ENCODE results near the gene RHOU.
"Not testable (repeated sequence)": the region's sequence is repeated elsewhere in the genome, so short reads cannot be mapped to it uniquely, and the experiment has no call there.

RHOU gene

GRCh38 chr1:228755800-228756199 lies 20.5 kb downstream of the RHOU start:
- in situ Hi-C loops (cut with HindIII; ENCODE audit: low sequenced_read_pairs): no loop called here

- in situ Hi-C loops (cut with HindIII; ENCODE audit: low sequenced_read_pairs): no loop called here
Measured at GRCh38 chr1:228756457-228756856, 21.2 kb downstream of the RHOU start.

GRCh38 chr1:228758447-228758846 lies 23.2 kb downstream of the RHOU start:
- in situ Hi-C loops (cut with HindIII; ENCODE audit: low sequenced_read_pairs): no loop called here

- in situ Hi-C loops (cut with HindIII; ENCODE audit: low sequenced_read_pairs): no loop called here
Measured at GRCh38 chr1:228760979-228761378, 25.7 kb downstream of the RHOU start.

GRCh38 chr1:228763561-228763960 lies 28.3 kb downstream of the RHOU start:
- in situ Hi-C loops (cut with HindIII; ENCODE audit: low sequenced_read_pairs): no loop called here

GRCh38 chr1:228765168-228765946 lies 30.1 kb downstream of the RHOU start:
- in situ Hi-C loops (cut with HindIII; ENCODE audit: low sequenced_read_pairs): no loop called here

GRCh38 chr1:228766788-228767187 lies 31.5 kb downstream of the RHOU start:
- in situ Hi-C loops (cut with HindIII; ENCODE audit: low sequenced_read_pairs): no loop called here

- in situ Hi-C loops (cut with HindIII; ENCODE audit: low sequenced_read_pairs): no loop called here
Measured at GRCh38 chr1:228767636-228768354, 32.5 kb downstream of the RHOU start.

- in situ Hi-C loops (cut with HindIII; ENCODE audit: low sequenced_read_pairs): no loop called here
Measured at GRCh38 chr1:228768355-228769000, 33.2 kb downstream of the RHOU start.

GRCh38 chr1:228770779-228771223 lies 35.5 kb downstream of the RHOU start:
- in situ Hi-C loops (cut with HindIII; ENCODE audit: low sequenced_read_pairs): no loop called here

- in situ Hi-C loops (cut with HindIII; ENCODE audit: low sequenced_read_pairs): no loop called here
Measured at GRCh38 chr1:228772516-228773212, 37.4 kb downstream of the RHOU start.

- in situ Hi-C loops (cut with HindIII; ENCODE audit: low sequenced_read_pairs): not testable (repeated sequence)
Measured at GRCh38 chr1:228775946-228776345, 40.7 kb downstream of the RHOU start.

GRCh38 chr1:228776449-228776848 lies 41.2 kb downstream of the RHOU start:
- in situ Hi-C loops (cut with HindIII; ENCODE audit: low sequenced_read_pairs): no loop called here

GRCh38 chr1:228777236-228777635 lies 42.0 kb downstream of the RHOU start:
- in situ Hi-C loops (cut with HindIII; ENCODE audit: low sequenced_read_pairs): no loop called here

GRCh38 chr1:228778026-228778425 lies 42.7 kb downstream of the RHOU start:
- in situ Hi-C loops (cut with HindIII; ENCODE audit: low sequenced_read_pairs): no loop called here

- in situ Hi-C loops (cut with HindIII; ENCODE audit: low sequenced_read_pairs): no loop called here
Measured at GRCh38 chr1:228778466-228778865, 43.2 kb downstream of the RHOU start.

GRCh38 chr1:228778961-228779360 lies 43.7 kb downstream of the RHOU start:
- in situ Hi-C loops (cut with HindIII; ENCODE audit: low sequenced_read_pairs): no loop called here

- in situ Hi-C loops (cut with HindIII; ENCODE audit: low sequenced_read_pairs): no loop called here
Measured at GRCh38 chr1:228781161-228781808, 46.0 kb downstream of the RHOU start.

GRCh38 chr1:228781809-228782661 lies 46.8 kb downstream of the RHOU start:
- in situ Hi-C loops (cut with HindIII; ENCODE audit: low sequenced_read_pairs): no loop called here

All from endothelial cell of hepatic sinusoid (primary cell).